ENCODE results near the gene SEC16A. TPM values are rescaled to one million over a fixed set of nuclear protein-coding genes. Genes with fewer than 3 reads are reported as not detected.

The SEC16A gene
- total RNA-seq, 1 donor from 2014 or later, result 85.0 TPM

- Mint-ChIP-seq H3K36me3 (ENCODE audit: unreplicated experiment) (peaks cover 40% of the 10 kb centered on the region), H3K4me3 (ENCODE audit: unreplicated experiment) (no peak overlapping the region), H3K4me1 (ENCODE audit: unreplicated experiment) (peaks cover 26% of the 10 kb centered on the region), H3K27me3 (ENCODE audit: unreplicated experiment) (no peaks in the 10 kb centered on the region), H3K27ac (ENCODE audit: unreplicated experiment) (no peak overlapping the region), H3K9me3 (ENCODE audit: unreplicated experiment) (no peaks in the 10 kb centered on the region)
- DNase-seq (ENCODE audit: extremely low spot score, unreplicated experiment), result no peak
- TF ChIP-seq, protein P1, sequence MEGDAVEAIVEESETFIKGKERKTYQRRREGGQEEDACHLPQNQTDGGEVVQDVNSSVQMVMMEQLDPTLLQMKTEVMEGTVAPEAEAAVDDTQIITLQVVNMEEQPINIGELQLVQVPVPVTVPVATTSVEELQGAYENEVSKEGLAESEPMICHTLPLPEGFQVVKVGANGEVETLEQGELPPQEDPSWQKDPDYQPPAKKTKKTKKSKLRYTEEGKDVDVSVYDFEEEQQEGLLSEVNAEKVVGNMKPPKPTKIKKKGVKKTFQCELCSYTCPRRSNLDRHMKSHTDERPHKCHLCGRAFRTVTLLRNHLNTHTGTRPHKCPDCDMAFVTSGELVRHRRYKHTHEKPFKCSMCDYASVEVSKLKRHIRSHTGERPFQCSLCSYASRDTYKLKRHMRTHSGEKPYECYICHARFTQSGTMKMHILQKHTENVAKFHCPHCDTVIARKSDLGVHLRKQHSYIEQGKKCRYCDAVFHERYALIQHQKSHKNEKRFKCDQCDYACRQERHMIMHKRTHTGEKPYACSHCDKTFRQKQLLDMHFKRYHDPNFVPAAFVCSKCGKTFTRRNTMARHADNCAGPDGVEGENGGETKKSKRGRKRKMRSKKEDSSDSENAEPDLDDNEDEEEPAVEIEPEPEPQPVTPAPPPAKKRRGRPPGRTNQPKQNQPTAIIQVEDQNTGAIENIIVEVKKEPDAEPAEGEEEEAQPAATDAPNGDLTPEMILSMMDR (IDR thresholded peaks at IDR 0.05), result no peak
Measured at GRCh38 chr9:136441191-136441680, 41.6 kb downstream of the SEC16A start.

DNA sequence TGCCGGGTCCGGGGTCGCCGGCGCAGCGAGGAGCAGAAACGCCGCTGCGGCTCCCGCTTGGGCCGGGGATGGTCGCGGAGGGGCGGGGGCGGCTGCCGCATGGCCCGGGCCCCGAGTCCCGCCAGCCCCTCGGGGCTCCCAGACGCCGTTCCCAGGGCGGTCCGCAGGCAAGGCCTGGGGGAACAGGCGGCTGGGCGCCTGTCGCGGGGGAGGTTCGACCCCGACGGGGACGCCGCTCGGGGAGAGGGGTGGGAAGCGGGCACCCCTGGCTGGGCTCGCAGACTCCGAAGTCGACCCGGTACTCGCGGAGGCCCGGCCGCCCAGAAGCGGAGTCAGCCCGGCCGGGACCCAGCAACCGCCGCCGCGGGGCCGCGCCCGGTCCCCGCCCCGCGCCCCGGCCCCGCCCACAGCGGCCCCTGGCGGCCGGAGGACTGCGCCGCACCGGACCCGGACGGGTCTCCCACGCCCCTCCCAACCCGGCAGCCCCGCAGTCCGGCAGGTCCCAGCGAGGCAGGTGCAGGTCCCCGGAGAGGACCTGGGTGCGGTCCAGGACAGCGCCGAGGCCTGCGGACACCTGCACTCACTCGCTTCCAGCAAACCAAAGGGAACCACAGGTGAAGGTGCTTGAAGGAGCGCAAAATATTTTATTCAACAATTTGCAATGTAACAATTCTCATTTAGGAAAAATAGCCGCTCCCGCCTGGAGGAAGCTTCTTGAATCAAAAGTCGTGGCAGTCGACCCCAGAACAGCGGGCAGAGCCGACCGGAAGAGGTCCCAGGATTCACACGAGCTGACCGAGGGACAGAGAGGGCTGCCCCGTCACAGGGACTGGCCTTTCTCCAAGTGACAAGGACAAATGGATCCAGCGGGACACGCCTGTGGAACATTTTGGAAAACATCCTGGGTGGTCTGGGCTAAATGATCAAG is 43.1 kb downstream of the SEC16A start, which contains the start of gene INPP5E:
INPP5E (minus strand) TSS at position 365 of the 928 bp plus-strand sequence. CDS start 426 bp downstream, outside the sequence.
- peak within 1 kb of the TSS; percentile 84 for H3K4me3 Mint-ChIP-seq (ENCODE audit: unreplicated experiment)
- no peaks in the 10 kb centered on the region for H3K9me3 Mint-ChIP-seq (ENCODE audit: unreplicated experiment)
- TF ChIP-seq, protein P1 (IDR thresholded peaks at IDR 0.05), result peak; percentile 69
- H3K27me3 Mint-ChIP-seq (ENCODE audit: unreplicated experiment), result no peaks in the 10 kb centered on the region
- peak; percentile 96 for DNase-seq (ENCODE audit: extremely low spot score, unreplicated experiment)
- peaks cover 35% of the 10 kb centered on the region for H3K36me3 Mint-ChIP-seq (ENCODE audit: unreplicated experiment)
- peak within 1 kb of the TSS; percentile 44 for H3K27ac Mint-ChIP-seq (ENCODE audit: unreplicated experiment)
- peaks cover 26% of the 10 kb centered on the region for H3K4me1 Mint-ChIP-seq (ENCODE audit: unreplicated experiment)

- H3K36me3 Mint-ChIP-seq (ENCODE audit: unreplicated experiment), result peaks cover 29% of the 10 kb centered on the region
- peak overlapping the region; percentile 84 for H3K4me3 Mint-ChIP-seq (ENCODE audit: unreplicated experiment)
- TF ChIP-seq, protein P1 (IDR thresholded peaks at IDR 0.05), result no peak
- H3K27ac Mint-ChIP-seq (ENCODE audit: unreplicated experiment), result no peak overlapping the region
- DNase-seq (ENCODE audit: extremely low spot score, unreplicated experiment), result no peak
- peaks cover 26% of the 10 kb centered on the region for H3K4me1 Mint-ChIP-seq (ENCODE audit: unreplicated experiment)
- no peaks in the 10 kb centered on the region for H3K9me3 Mint-ChIP-seq (ENCODE audit: unreplicated experiment)
- no peaks in the 10 kb centered on the region for H3K27me3 Mint-ChIP-seq (ENCODE audit: unreplicated experiment)
Measured at GRCh38 chr9:136438548-136439480, 44.0 kb downstream of the SEC16A start.

GRCh38 chr9:136437839-136438547 is 44.8 kb downstream of the SEC16A start:
- DNase-seq (ENCODE audit: extremely low spot score, unreplicated experiment), result no peak
- Mint-ChIP-seq H3K36me3 (ENCODE audit: unreplicated experiment) (peaks cover 25% of the 10 kb centered on the region), H3K27me3 (ENCODE audit: unreplicated experiment) (no peaks in the 10 kb centered on the region), H3K9me3 (ENCODE audit: unreplicated experiment) (no peaks in the 10 kb centered on the region), H3K4me3 (ENCODE audit: unreplicated experiment) (peak overlapping the region; percentile 84), H3K27ac (ENCODE audit: unreplicated experiment) (no peak overlapping the region), H3K4me1 (ENCODE audit: unreplicated experiment) (peaks cover 26% of the 10 kb centered on the region)
- TF ChIP-seq, protein P1 (IDR thresholded peaks at IDR 0.05), result no peak
